CD14-positive monocyte (primary cell): ENCODE data around the gene FRZB. TPM values are rescaled to one million over a fixed set of nuclear protein-coding genes. Genes with fewer than 3 reads are reported as not detected.

Experiments
- DNase-seq, 3 donors: peaks; one replicate each; pipeline ENCODE4 v3.0.0-alpha.2; 2011 to 2022
- H2AFZ ChIP-seq: 2 replicates; pipeline ENCODE4 v1.6.0; 2012; ENCODE audit warnings: mild to moderate bottlenecking, low read depth, low read length, inconsistent platforms; ENCODE audit not compliant: insufficient read depth, poor library complexity, severe bottlenecking
- H3K27ac ChIP-seq, 2 donors: 1 replicate in 1 of 2; 2 replicates in 1 of 2; pipeline ENCODE4 v1.5.1; 2012 to 2013; ENCODE audit warnings: low read length in 2 of 2, control low read depth in 1 of 2, inconsistent platforms in 1 of 2, low read depth in 1 of 2, mild to moderate bottlenecking in 1 of 2
- H3K27me3 ChIP-seq, 2 donors: one replicate each; pipeline versions ENCODE4 v1.6.0 to v1.6.1; 2011 to 2013; ENCODE audit warnings: low read length in 2 of 2; ENCODE audit not compliant: control insufficient read depth in 2 of 2, insufficient read depth in 2 of 2
- H3K36me3 ChIP-seq, 2 donors: replicated peaks in 1 of 2; 1 replicate in 1 of 2; 2 replicates in 1 of 2; pipeline versions ENCODE4 v1.5.1 to v1.6.1; 2012 to 2013; ENCODE audit warnings: low read length in 2 of 2, control low read depth in 1 of 2, inconsistent platforms in 1 of 2, mild to moderate bottlenecking in 1 of 2; ENCODE audit not compliant: insufficient read depth in 2 of 2, control insufficient read depth in 1 of 2
- H3K4me1 ChIP-seq, 2 donors: 1 replicate in 1 of 2; 2 replicates in 1 of 2; pipeline versions ENCODE4 v1.5.1 to v1.6.1; 2012 to 2013; ENCODE audit warnings: low read length in 2 of 2, control low read depth in 1 of 2, inconsistent platforms in 1 of 2, mild to moderate bottlenecking in 1 of 2, moderate library complexity in 1 of 2; ENCODE audit not compliant: insufficient read depth in 2 of 2, control insufficient read depth in 1 of 2
- H3K4me2 ChIP-seq: replicated peaks from 2 replicates; pipeline ENCODE3; 2012; ENCODE audit warnings: low read length, moderate library complexity, mild to moderate bottlenecking; ENCODE audit not compliant: poor library complexity, severe bottlenecking; ENCODE audit errors: extremely low read depth
- H3K4me3 ChIP-seq, 3 experiments: fragments of 200-600 bp in 1 of 3; sonication (generic) in 1 of 3; replicated peaks in 1 of 3; 1 replicate in 2 of 3; 2 replicates in 1 of 3; pipeline ENCODE4 v1.5.1; 2011 to 2013; ENCODE audit warnings: low read length in 3 of 3, mild to moderate bottlenecking in 3 of 3, control low read depth in 2 of 3, low read depth in 2 of 3, inconsistent platforms in 1 of 3, moderate library complexity in 1 of 3
- H3K79me2 ChIP-seq: 2 replicates; pipeline ENCODE4 v1.6.0; 2012; ENCODE audit warnings: mild to moderate bottlenecking, control low read depth, inconsistent platforms, low read length, moderate library complexity; ENCODE audit not compliant: insufficient read depth
- H3K9ac ChIP-seq: 2 replicates; pipeline ENCODE4 v1.6.0; 2017; ENCODE audit warnings: low read length, mild to moderate bottlenecking; ENCODE audit not compliant: insufficient read depth, poor library complexity, severe bottlenecking
- H3K9me3 ChIP-seq, 2 donors: replicated peaks in 1 of 2; 1 replicate in 1 of 2; 2 replicates in 1 of 2; pipeline versions ENCODE4 v1.5.1 to v1.6.1; 2012 to 2013; ENCODE audit warnings: low read length in 2 of 2, control low read depth in 1 of 2; ENCODE audit not compliant: control insufficient read depth in 1 of 2, insufficient read depth in 1 of 2
- H4K20me1 ChIP-seq: 2 replicates; pipeline ENCODE4 v1.6.0; 2012; ENCODE audit warnings: mild to moderate bottlenecking, low read length, control low read depth, moderate library complexity; ENCODE audit not compliant: insufficient read depth
- H3K27ac Mint-ChIP-seq, 7 donors: one replicate each; pipeline ENCODE4 v1.8.0; 2020; ENCODE audit warnings: mild to moderate bottlenecking in 7 of 7, mixed read lengths in 7 of 7, moderate library complexity in 6 of 7, inconsistent platforms in 2 of 7
- H3K27me3 Mint-ChIP-seq, 3 donors: one replicate each; pipeline ENCODE4 v1.8.0; 2021 to 2022; ENCODE audit warnings: low read depth in 3 of 3, mild to moderate bottlenecking in 3 of 3, mixed read lengths in 3 of 3, moderate library complexity in 3 of 3, inconsistent platforms in 1 of 3
- H3K36me3 Mint-ChIP-seq, 2 donors: one replicate each; pipeline ENCODE4 v1.8.0; 2020; ENCODE audit warnings: mixed read lengths in 2 of 2, inconsistent platforms in 1 of 2, mild to moderate bottlenecking in 1 of 2
- H3K4me1 Mint-ChIP-seq: one replicate; pipeline ENCODE4 v1.8.0; 2020; ENCODE audit warnings: mild to moderate bottlenecking, mixed read lengths
- H3K4me3 Mint-ChIP-seq, 2 donors: one replicate each; pipeline ENCODE4 v1.8.0; 2020; ENCODE audit warnings: mild to moderate bottlenecking in 2 of 2, mixed read lengths in 2 of 2, moderate library complexity in 1 of 2
- H3K9me3 Mint-ChIP-seq, 7 donors: one replicate each; pipeline ENCODE4 v1.8.0; 2020 to 2022; ENCODE audit warnings: mixed read lengths in 7 of 7, mild to moderate bottlenecking in 6 of 7, moderate library complexity in 6 of 7, inconsistent platforms in 2 of 7
- CTCF ChIP-seq: fragments of 200-600 bp; IDR thresholded peaks from one replicate; pipeline ENCODE4 v1.8.0; 2022; ENCODE audit warnings: antibody characterized with exemption, mild to moderate bottlenecking
- WGBS: methylation state at CpG from one replicate; pipeline ENCODE4 v1.1.5; 2013; ENCODE audit warnings: missing lambda C conversion rate; ENCODE audit not compliant: insufficient coverage; 5-methylcytosine and 5-hydroxymethylcytosine counted together
- intact Hi-C, 2 donors: fragments of 100-400 bp; cut with micrococcal nuclease; formaldehyde crosslinking; loops; one replicate each; pipeline versions ENCODE4 v1.15.0 to v1.15.1; 2023
- polyA plus RNA-seq, 3 donors: library from polyadenylated mRNA; depleted of rRNA in 1 of 3; unstranded in 2 of 3; stranded (reverse) in 1 of 3; fragments of 300-500 nt in 2 of 3; fragments of >200 nt in 1 of 3; fragmentation: Illumina TruSeq in 2 of 3; gene quantifications; 1 replicate in 2 of 3; 2 replicates in 1 of 3; pipeline ENCODE4 v1.2.3, GENCODE V29; 2012 to 2021
- small RNA-seq: library from RNA; depleted of rRNA; stranded (forward); fragments of <200 nt; gene quantifications from one replicate; pipeline ENCODE3, GENCODE V24; 2012; ENCODE audit warnings: low read depth; ENCODE audit not compliant: insufficient read length

The FRZB gene
- polyA plus RNA-seq, 3 donors = not detected

DNA sequence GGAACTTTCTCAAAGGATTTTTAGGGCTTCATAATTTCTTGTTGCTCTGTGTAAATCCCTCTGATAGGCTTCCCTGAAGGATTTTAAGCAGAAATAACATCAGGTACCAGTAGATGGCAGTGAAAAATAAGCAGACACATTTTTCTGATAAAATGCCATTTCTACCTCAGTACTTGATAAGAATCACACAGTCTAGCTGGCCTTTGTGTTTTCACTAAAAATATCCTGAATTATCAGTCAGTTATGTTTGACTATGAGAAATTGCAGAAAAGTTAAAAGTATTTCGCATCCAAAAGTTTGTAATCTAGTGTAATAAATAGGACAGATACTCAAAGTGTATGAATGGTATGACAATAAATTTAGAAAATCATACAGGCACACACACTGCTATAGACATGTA, 81.7 kb downstream of the FRZB start:
- H3K36me3 Mint-ChIP-seq = peaks cover 20 to 24% of the 10 kb centered on the region in 2 donors
- no peak overlapping the region for H3K27ac Mint-ChIP-seq
- peaks cover 0 to 1% (median 0%) of the 10 kb centered on the region in 3 donors for H3K27me3 Mint-ChIP-seq
- H3K4me3 Mint-ChIP-seq = no peak overlapping the region
- Histone ChIP-seq H3K27me3 (no peaks in the 10 kb centered on the region), H2AFZ (no peak overlapping the region), H3K79me2 (no peaks in the 10 kb centered on the region), H3K27ac (no peak overlapping the region), H4K20me1 (no peaks in the 10 kb centered on the region), H3K9me3 (no peaks in the 10 kb centered on the region), H3K4me2 (no peak overlapping the region), H3K4me1 (no peaks in the 10 kb centered on the region), H3K9ac (no peak overlapping the region), H3K4me3 (no peak overlapping the region), H3K36me3 (peaks cover 9 to 14% of the 10 kb centered on the region in 2 donors)
- intact Hi-C loops = no loop called here
- H3K9me3 Mint-ChIP-seq = peaks cover 0 to 8% (median 0%) of the 10 kb centered on the region in 7 donors
- WGBS = no CpG with 5 or more reads among the region's 1 CpG
- DNase-seq = no peak
- H3K4me1 Mint-ChIP-seq = no peaks in the 10 kb centered on the region
- TF ChIP-seq CTCF = no peak

DNA sequence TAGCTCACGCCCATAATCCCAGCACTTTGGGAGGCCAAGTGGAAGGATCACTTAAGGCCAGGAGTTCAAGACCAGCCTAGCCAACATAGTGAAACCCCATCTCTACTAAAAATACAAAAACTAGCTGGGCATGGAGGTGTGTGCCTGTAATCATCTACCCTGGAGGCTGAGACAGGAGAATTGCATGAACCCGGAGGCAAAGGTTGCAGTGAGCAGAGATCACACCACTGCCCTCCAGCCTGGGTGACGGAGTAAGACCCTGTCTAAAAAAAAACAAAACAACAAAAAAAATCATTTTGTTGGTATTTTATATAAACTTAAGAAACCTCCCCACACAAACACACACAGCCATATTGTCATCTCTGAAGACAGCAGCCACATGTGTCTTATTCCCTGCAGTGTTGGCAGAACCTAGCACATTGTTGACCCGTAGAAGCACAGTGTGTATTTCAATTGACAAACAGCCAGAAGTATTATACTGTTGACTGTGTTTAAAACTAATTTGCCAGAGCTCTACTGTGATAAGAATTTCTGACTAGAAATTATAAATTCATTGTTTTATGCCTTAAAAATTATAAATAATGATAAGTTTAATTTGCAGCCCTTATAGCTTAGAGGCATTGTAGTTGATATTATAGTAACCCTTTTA, 82.3 kb downstream of the FRZB start:
- Histone ChIP-seq H3K27ac (no peak overlapping the region), H3K4me1 (no peaks in the 10 kb centered on the region), H3K36me3 (peaks cover 12 to 20% of the 10 kb centered on the region in 2 donors), H3K4me3 (no peak overlapping the region), H3K9ac (no peak overlapping the region), H3K9me3 (no peaks in the 10 kb centered on the region), H3K27me3 (no peaks in the 10 kb centered on the region), H2AFZ (no peak overlapping the region), H3K4me2 (no peak overlapping the region), H3K79me2 (no peaks in the 10 kb centered on the region), H4K20me1 (no peaks in the 10 kb centered on the region)
- intact Hi-C loops = no loop called here
- Mint-ChIP-seq H3K27me3 (peaks cover 0 to 1% (median 0%) of the 10 kb centered on the region in 3 donors), H3K9me3 (peaks cover 0 to 8% (median 0%) of the 10 kb centered on the region in 7 donors), H3K4me3 (no peak overlapping the region), H3K36me3 (peaks cover 20 to 24% of the 10 kb centered on the region in 2 donors), H3K27ac (no peak overlapping the region), H3K4me1 (no peaks in the 10 kb centered on the region)
- no peak for DNase-seq
- no peak for TF ChIP-seq CTCF
- no CpG with 5 or more reads among the region's 4 CpGs for WGBS

Small RNA genes within 50 kb of the gene (small RNA-seq; reads per million reads assigned to genes)
- gene RF00019 = not detected
- gene RNU6-1122P = not detected

Other genes with a start within 250 kb of the FRZB start
- gene DNAJC10, start 150.4 kb downstream of the FRZB start, polyA plus RNA-seq = 100 to 1,000 TPM in 1 of 3 donors, 10 to 100 TPM in 2; 25.2 to 102 (median 79.4) TPM
- under 1 TPM in 1 of 3 donors, not detected in 2; 0.01 TPM for gene NCKAP1, start 171.8 kb upstream of the FRZB start, polyA plus RNA-seq
- gene DUSP19, start 212.1 kb upstream of the FRZB start, polyA plus RNA-seq = under 1 TPM; 0.13 to 0.30 (median 0.25) TPM